Neural crest cell (in vitro differentiated cells): Measurements from ENCODE around the gene MSL2. TPM values are rescaled to one million over a fixed set of nuclear protein-coding genes. Genes with fewer than 3 reads are reported as not detected.
"Not testable (repeated sequence)": the region's sequence is repeated elsewhere in the genome, so short reads cannot be mapped to it uniquely, and the experiment has no call there.

Source experiments
- DNase-seq: peaks from one replicate; pipeline ENCODE4 v3.0.0; 2021; ENCODE audit warnings: low read depth, mixed read lengths, low spot score
- H3K27ac Mint-ChIP-seq: one replicate; pipeline ENCODE4 v1.8.0; 2021; ENCODE audit warnings: mild to moderate bottlenecking, mixed read lengths; ENCODE audit not compliant: unreplicated experiment
- H3K27me3 Mint-ChIP-seq: 2 replicates; pipeline ENCODE4 v1.8.0; 2021; ENCODE audit warnings: low read depth, mild to moderate bottlenecking, mixed read lengths
- H3K36me3 Mint-ChIP-seq: 2 replicates; pipeline ENCODE4 v1.8.0; 2021; ENCODE audit warnings: low read depth, mild to moderate bottlenecking, mixed read lengths
- H3K4me1 Mint-ChIP-seq: 2 replicates; pipeline ENCODE4 v1.8.0; 2021; ENCODE audit warnings: mixed read lengths
- H3K4me3 Mint-ChIP-seq: one replicate; pipeline ENCODE4 v1.8.0; 2021; ENCODE audit warnings: mild to moderate bottlenecking, mixed read lengths
- H3K9me3 Mint-ChIP-seq: 2 replicates; pipeline ENCODE4 v1.8.0; 2021; ENCODE audit warnings: mixed read lengths
- total RNA-seq: library from RNA; stranded (reverse); gene quantifications from 2 replicates; pipeline ENCODE4 v1.2.1, GENCODE V29; 2021
- TF ChIP-seq, protein P1 (sequence below): fragments of 200-600 bp; sonication (generic); conservative IDR thresholded peaks from 2 replicates; pipeline ENCODE4 v1.5.0; 2021; ENCODE audit warnings: antibody characterized with exemption, mild to moderate bottlenecking

The MSL2 gene
- total RNA-seq, 1 donor from 2014 or later, result 47.4 TPM

DNA sequence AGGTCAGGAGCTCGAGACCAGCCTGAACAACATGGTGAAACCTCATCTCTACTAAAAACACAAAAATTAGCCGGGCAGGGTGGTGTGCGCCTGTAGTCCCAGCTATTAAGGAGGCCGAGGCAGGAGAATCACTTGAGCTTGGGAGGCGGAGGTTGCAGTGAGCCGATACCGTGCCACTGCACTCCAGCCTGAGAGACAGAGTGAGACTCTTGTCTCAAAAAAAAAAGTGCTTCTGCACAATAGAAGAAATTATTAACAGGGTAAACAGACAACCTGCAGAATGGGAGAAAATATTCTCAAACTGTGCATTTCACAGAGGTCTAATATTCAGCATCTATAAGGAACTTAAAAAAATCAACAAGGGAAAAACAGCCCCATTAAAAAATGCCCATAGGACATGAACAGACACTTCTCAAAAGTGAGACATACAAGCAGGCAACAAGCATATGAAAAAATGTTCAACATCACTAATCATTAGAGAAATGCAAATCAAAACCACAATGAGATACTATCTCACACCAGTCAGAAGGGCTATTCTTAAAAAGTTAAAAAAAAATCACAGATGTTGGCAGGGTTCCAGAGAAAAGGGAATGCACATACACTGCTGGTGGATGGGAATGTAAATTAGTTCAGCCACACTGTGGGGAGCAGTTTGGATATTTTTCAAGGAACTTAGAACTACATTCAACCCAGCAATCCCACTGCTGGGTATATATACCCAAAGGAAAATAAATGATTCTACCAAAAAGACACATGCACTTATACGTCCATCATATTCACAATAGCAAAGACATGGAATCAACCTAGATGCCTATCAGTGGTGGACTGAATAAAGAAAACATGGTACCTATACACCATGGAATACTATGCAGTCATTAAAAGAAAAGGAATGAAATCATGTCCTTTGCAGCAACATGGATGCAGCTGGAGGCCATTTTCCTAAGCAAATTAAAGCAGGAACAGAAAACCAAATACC, 75.5 kb downstream of the MSL2 start:
- Mint-ChIP-seq H3K9me3 (peaks cover 8% of the 10 kb centered on the region), H3K4me1 (no peaks in the 10 kb centered on the region), H3K36me3 (peaks cover 43% of the 10 kb centered on the region), H3K4me3 (no peak overlapping the region), H3K27ac (no peak overlapping the region), H3K27me3 (no peaks in the 10 kb centered on the region)
- no peak for DNase-seq
- TF ChIP-seq, protein P1, sequence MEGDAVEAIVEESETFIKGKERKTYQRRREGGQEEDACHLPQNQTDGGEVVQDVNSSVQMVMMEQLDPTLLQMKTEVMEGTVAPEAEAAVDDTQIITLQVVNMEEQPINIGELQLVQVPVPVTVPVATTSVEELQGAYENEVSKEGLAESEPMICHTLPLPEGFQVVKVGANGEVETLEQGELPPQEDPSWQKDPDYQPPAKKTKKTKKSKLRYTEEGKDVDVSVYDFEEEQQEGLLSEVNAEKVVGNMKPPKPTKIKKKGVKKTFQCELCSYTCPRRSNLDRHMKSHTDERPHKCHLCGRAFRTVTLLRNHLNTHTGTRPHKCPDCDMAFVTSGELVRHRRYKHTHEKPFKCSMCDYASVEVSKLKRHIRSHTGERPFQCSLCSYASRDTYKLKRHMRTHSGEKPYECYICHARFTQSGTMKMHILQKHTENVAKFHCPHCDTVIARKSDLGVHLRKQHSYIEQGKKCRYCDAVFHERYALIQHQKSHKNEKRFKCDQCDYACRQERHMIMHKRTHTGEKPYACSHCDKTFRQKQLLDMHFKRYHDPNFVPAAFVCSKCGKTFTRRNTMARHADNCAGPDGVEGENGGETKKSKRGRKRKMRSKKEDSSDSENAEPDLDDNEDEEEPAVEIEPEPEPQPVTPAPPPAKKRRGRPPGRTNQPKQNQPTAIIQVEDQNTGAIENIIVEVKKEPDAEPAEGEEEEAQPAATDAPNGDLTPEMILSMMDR, result no peak

DNA sequence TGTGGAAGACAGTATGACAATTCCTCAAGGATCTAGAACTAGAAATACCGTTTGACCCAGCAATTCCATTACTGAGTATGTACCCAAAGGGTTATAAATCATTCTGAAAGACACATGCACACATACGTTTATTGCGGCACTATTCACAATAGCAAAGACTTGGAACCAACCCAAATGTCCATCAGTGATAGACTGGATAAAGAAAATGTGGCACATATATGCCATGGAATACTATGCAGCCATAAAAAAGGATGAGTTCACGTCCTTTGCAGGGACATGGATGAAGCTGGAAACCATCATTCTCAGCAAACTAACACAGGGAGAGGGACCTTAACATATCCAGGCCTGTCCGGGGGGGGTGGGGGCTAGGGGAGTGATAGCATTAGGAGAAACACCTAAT, 76.4 kb downstream of the MSL2 start:
- not testable (repeated sequence) for H3K4me3 Mint-ChIP-seq, H3K27me3 Mint-ChIP-seq, H3K27ac Mint-ChIP-seq, H3K4me1 Mint-ChIP-seq, DNase-seq
- Mint-ChIP-seq H3K36me3 (peaks cover 50% of the 10 kb centered on the region), H3K9me3 (peaks cover 12% of the 10 kb centered on the region)

DNA sequence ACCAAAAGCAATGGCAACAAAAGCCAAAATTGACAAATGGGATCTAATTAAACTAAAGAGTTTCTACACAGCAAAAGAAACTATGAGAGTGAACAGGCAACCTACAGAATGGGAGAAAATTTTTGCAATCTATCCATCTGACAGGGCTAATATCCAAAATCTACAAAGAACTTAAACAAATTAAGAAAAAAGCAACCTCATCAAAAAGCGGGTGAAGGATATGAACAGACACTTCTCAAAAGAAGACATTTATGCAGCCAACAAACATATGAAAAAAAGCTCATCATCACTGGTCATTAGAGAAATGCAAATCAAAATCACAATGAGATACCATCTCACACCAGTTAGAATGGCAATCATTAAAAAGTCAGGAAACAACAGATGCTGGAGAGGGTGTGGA, 76.8 kb downstream of the MSL2 start:
- peaks cover 12% of the 10 kb centered on the region for H3K9me3 Mint-ChIP-seq
- H3K27me3 Mint-ChIP-seq, H3K4me1 Mint-ChIP-seq, H3K27ac Mint-ChIP-seq, H3K4me3 Mint-ChIP-seq, DNase-seq: not testable (repeated sequence)
- H3K36me3 Mint-ChIP-seq, result peaks cover 48% of the 10 kb centered on the region

DNA sequence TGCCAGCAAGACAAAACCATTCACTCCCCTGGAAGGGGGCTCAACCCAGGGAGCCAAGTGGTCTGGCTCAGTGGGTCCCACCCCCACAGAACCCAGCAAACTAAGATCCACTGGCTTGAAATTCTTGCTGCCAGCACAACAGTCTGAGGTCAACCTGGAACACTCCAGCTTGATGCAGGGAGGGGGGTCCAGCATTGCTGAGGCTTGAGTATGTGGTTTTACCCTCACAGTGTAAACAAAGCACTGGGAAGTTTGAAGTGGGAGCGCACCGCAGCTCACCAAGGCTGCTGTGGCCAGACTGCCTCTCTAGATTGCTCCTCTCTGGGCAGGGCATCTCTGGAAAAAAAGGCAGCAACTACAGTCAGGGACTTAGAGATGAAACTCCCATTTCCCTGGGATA, 81.7 kb downstream of the MSL2 start:
- Mint-ChIP-seq H3K27ac (no peak overlapping the region), H3K9me3 (peaks cover 12% of the 10 kb centered on the region), H3K4me3 (no peak overlapping the region), H3K4me1 (no peaks in the 10 kb centered on the region), H3K27me3 (no peaks in the 10 kb centered on the region), H3K36me3 (peaks cover 55% of the 10 kb centered on the region)
- no peak for DNase-seq
- TF ChIP-seq, protein P1, result no peak

DNA sequence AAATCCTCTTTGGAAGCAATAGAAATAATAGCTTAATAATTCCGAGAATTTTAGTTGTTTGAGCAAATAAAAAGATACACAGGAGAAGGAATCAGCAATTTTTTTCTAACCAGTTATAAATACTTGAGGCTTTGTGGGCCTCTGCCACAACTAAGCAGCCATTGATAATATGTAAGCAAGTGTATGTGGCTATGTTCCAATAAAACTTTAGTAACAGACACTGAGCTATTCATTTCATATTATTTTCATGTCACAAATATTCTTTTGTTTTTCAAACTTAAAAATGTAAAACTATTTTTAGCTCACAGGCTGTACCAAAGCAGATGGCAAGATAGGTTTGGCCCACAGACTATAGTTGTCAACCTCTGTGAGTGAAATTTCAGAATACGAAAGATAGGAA, 85.7 kb downstream of the MSL2 start:
- peaks cover 2% of the 10 kb centered on the region for H3K9me3 Mint-ChIP-seq
- no peak for DNase-seq
- no peak overlapping the region for H3K4me3 Mint-ChIP-seq
- peaks cover 37% of the 10 kb centered on the region for H3K36me3 Mint-ChIP-seq
- no peaks in the 10 kb centered on the region for H3K27me3 Mint-ChIP-seq
- H3K27ac Mint-ChIP-seq, result no peak overlapping the region
- TF ChIP-seq, protein P1, result no peak
- H3K4me1 Mint-ChIP-seq, result no peaks in the 10 kb centered on the region

DNA sequence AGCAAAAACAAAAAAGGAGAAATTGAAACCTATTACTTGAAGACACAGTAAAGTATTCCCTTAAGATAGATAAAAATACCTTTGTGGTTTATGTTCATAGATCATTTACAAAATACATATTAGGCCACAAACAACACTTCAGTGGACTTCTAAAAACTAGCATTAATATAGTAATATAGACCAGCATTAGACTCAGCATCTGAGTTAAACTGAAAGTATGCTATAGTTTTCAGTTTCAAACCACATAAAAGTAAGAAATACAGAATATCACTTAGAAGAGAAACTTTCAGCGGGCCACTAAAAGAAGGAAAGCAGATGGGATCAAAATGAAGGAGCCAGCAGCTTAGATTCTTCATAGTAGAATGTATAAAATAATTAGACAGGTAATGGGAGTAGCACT, 86.6 kb downstream of the MSL2 start:
- Mint-ChIP-seq H3K4me3 (no peak overlapping the region), H3K27ac (no peak overlapping the region), H3K27me3 (no peaks in the 10 kb centered on the region), H3K4me1 (no peaks in the 10 kb centered on the region), H3K9me3 (no peaks in the 10 kb centered on the region), H3K36me3 (peaks cover 28% of the 10 kb centered on the region)
- TF ChIP-seq, protein P1, result no peak
- no peak for DNase-seq
